Activated T-helper 1 cell treated with anti-CD3 and anti-CD28 coated beads, Interleukin-12 subunit alpha, Interleukin-12 subunit beta, Interleukin-2, Interleukin-4 antibody, amounts not matched to agents 30 ng/mL and 10 ng/mL and 1 ng/mL, durations not matched to agents 14 hours and 24 hours and 36 hours (primary cell): ENCODE data around the gene PEX11A. TPM values are rescaled to one million over a fixed set of nuclear protein-coding genes. Genes with fewer than 3 reads are reported as not detected.

Experiments
- DNase-seq: peaks from one replicate; pipeline ENCODE4 v3.0.0; 2021; ENCODE audit warnings: low spot score
- H3K27ac Mint-ChIP-seq: one replicate; pipeline ENCODE4 v1.8.0; 2021; ENCODE audit warnings: mild to moderate bottlenecking, mixed read lengths
- H3K27me3 Mint-ChIP-seq: one replicate; pipeline ENCODE4 v1.8.0; 2022; ENCODE audit warnings: mild to moderate bottlenecking, moderate library complexity, mixed read lengths; ENCODE audit not compliant: insufficient read depth
- H3K36me3 Mint-ChIP-seq: one replicate; pipeline ENCODE4 v1.8.0; 2021; ENCODE audit warnings: low read depth, mixed read lengths
- H3K4me1 Mint-ChIP-seq: one replicate; pipeline ENCODE4 v1.8.0; 2021; ENCODE audit warnings: low read depth, mixed read lengths
- H3K4me3 Mint-ChIP-seq: one replicate; pipeline ENCODE4 v1.8.0; 2021; ENCODE audit warnings: mild to moderate bottlenecking, moderate library complexity, mixed read lengths
- H3K9me3 Mint-ChIP-seq: one replicate; pipeline ENCODE4 v1.8.0; 2021; ENCODE audit warnings: mixed read lengths
- intact Hi-C: fragments of 100-400 bp; cut with micrococcal nuclease; formaldehyde crosslinking; loops from one replicate; pipeline ENCODE4 v1.15.1; 2024
- total RNA-seq: library from RNA; stranded (reverse); gene quantifications from 2 replicates; pipeline ENCODE4 v1.2.3, GENCODE V29; 2022

PEX11A gene, protein sequence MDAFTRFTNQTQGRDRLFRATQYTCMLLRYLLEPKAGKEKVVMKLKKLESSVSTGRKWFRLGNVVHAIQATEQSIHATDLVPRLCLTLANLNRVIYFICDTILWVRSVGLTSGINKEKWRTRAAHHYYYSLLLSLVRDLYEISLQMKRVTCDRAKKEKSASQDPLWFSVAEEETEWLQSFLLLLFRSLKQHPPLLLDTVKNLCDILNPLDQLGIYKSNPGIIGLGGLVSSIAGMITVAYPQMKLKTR
- total RNA-seq, result 0.66 and 1.0 TPM in 2 replicates

DNA sequence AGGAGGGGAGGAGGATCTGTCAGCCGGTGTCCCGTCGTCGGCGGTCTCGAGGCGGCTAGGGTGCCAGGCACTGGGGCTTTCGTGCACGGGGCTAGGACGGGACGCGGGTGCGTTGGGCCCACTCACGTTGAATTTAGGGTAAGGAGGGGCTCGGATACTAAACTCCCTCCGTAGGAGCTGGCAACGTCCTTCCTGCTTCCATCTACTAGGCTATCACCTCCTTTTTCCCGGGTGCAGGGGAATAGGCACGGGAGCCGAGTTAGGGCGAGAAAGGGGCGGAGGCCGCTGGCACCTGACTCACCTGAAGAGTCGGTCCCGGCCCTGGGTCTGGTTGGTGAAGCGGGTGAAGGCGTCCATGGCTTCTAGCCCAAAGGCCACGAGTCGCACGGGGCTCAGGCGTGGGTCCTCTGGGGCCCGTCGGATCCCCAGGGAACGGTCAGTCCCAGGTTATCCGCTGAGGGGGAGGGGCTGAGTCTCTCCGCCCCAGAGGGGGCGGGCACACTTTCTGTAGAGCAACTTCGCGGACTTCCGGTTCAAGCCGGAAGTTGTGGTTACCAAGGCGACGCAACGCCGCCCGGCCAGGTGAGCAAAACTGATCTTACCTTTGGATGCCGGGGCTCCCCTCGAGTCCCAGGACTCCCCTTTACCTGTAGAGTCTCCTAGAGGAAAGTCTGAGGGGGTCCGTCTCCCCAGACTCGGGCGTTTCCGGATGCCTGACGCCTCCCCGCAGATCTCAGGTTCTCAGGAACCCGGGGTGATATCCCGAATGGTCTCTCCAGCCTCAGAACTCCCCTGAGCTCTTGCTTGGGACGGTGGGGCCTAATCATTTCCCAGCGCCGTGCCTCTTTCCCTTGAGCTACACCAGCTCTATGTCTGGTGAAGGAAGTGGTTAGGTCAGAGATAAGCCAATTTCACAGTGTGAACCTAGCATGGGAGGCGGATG lies at the start of gene PEX11A, which contains the start of gene WDR93:
Gene PEX11A, minus strand, starts transcription at position 479 of the 943 bp plus-strand sequence. Its CDS starts 122 bp downstream, at position 357.
Gene WDR93, plus strand, starts transcription at position 536 of the 943 bp plus-strand sequence. CDS start 10,936 bp downstream, outside the sequence.
- intact Hi-C loops, result loop anchor here (5.0 kb wide), 2 partner anchors 113 to 202 kb away; partner anchors contain the start of genes AP3S2 and TICRR
- no peaks in the 10 kb centered on the region for H3K36me3 Mint-ChIP-seq
- H3K9me3 Mint-ChIP-seq, result no peaks in the 10 kb centered on the region
- peak within 1 kb of the TSS; percentile 65 for H3K27ac Mint-ChIP-seq
- peak; percentile 64 for DNase-seq
- peak within 1 kb of the TSS; percentile 82 for H3K4me3 Mint-ChIP-seq
- peaks cover 10% of the 10 kb centered on the region for H3K4me1 Mint-ChIP-seq
- peaks cover 10% of the 10 kb centered on the region for H3K27me3 Mint-ChIP-seq

DNA sequence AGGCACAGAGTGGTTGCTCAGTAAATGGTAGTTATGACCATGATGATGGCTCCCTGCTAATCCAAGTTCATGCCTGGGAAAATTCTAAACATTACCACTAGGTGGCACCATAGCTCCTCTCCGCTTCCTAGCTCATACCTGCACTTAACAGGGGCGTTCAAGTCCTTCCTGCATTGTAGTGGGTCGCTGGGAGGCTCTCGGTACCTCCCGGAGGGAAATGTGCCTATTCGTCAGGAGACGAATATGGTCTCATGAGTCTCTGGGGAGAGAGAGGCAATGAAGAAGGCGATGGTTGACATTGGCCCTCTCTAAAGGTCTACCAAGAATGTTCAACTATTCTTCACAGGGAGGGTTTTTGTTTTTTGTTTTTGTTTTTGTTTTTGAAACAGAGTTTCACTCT lies 49.6 kb upstream of the PEX11A start:
- Mint-ChIP-seq H3K4me3 (no peak overlapping the region), H3K27ac (no peak overlapping the region), H3K36me3 (peaks cover 2% of the 10 kb centered on the region), H3K9me3 (no peaks in the 10 kb centered on the region), H3K4me1 (no peaks in the 10 kb centered on the region), H3K27me3 (peaks cover 14% of the 10 kb centered on the region)
- peak; percentile 53 for DNase-seq
- intact Hi-C loops, result loop anchor here (1.0 kb wide), 3 partner anchors 135 to 347 kb away; no protein-coding TSS in a partner anchor

DNA sequence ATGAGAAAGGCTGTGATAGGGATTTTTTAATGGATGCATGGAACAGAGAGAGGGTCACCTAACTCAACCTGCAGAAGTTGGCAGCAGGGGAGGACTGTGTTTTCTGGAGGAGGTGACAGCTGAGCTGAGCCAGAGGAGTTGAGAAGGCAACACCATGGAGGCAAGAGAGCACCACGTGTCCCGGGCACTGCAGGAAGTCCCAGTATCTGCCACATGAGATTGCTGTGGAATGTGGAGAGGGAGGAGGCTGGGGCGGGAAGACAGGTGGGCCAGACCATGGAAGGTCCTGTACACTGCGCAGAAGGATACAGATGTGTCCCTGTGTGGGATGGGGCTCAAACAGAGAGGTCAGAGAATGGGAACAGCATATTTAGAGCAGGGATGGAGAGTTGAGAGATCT lies 45.2 kb upstream of the PEX11A start:
- no peaks in the 10 kb centered on the region for H3K4me1 Mint-ChIP-seq
- no peak overlapping the region for H3K27ac Mint-ChIP-seq
- no peaks in the 10 kb centered on the region for H3K9me3 Mint-ChIP-seq
- peaks cover 2% of the 10 kb centered on the region for H3K36me3 Mint-ChIP-seq
- intact Hi-C loops, result no loop called here
- no peak for DNase-seq
- H3K4me3 Mint-ChIP-seq, result no peak overlapping the region
- peaks cover 13% of the 10 kb centered on the region for H3K27me3 Mint-ChIP-seq

DNA sequence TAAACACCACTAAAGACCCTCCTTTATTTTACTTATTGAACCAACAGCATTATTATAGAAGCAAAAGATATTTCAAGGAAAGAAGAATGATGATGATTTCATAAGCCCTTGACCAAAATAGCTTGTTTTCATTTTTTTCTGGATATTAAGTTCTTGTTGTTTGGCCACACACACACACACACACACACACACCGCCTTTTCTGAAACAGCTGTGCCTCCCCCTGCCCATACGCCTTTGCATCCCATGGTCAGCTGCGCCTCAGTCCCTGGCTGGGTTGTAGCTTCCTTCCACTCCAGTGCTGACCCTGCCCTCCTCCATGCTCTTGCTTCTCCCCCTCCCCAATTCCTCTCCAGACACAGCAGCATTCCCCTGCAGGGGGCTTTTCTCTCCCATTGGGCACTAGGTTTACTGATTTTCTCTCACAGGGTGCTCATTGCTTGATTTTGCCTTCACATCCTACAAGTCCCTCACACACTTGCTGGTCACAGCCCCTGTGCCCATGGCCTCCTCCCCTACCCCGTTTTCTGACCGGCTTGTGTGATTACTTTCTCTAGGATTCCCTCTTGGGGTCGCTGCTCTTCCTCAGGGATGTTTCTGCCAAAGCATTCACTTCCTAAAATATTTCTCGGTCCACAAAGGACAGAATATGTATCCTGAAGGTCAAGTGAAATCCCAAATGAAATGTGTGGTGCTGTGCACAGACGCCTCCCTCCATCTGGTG lies 42.1 kb upstream of the PEX11A start:
- no peak overlapping the region for H3K27ac Mint-ChIP-seq
- no peaks in the 10 kb centered on the region for H3K9me3 Mint-ChIP-seq
- intact Hi-C loops, result no loop called here
- peaks cover 2% of the 10 kb centered on the region for H3K36me3 Mint-ChIP-seq
- H3K4me1 Mint-ChIP-seq, result no peaks in the 10 kb centered on the region
- peaks cover 13% of the 10 kb centered on the region for H3K27me3 Mint-ChIP-seq
- H3K4me3 Mint-ChIP-seq, result no peak overlapping the region
- no peak for DNase-seq

DNA sequence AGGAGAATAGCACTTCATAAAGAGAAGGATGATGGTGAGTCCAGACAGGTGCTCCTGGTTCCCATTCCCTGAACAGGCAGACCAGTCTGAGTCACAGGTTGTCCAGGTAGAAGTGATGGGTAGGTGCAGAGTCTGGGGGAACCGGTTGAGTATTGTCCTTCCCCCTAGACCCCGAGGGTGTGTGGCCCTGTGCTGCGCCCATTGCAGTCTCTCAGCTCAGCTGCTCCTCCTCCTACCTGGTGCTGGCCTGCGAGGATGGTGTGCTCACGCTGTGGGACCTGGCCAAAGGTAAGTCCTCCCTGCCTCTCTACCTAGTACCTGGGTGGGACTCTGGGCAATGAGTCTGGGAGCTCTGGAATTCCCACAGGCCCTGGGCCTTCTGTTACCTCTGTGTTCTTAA lies 40.7 kb upstream of the PEX11A start:
- Mint-ChIP-seq H3K27me3 (peaks cover 13% of the 10 kb centered on the region), H3K9me3 (no peaks in the 10 kb centered on the region), H3K4me3 (no peak overlapping the region), H3K4me1 (no peaks in the 10 kb centered on the region), H3K27ac (no peak overlapping the region), H3K36me3 (no peaks in the 10 kb centered on the region)
- no peak for DNase-seq
- intact Hi-C loops, result no loop called here

DNA sequence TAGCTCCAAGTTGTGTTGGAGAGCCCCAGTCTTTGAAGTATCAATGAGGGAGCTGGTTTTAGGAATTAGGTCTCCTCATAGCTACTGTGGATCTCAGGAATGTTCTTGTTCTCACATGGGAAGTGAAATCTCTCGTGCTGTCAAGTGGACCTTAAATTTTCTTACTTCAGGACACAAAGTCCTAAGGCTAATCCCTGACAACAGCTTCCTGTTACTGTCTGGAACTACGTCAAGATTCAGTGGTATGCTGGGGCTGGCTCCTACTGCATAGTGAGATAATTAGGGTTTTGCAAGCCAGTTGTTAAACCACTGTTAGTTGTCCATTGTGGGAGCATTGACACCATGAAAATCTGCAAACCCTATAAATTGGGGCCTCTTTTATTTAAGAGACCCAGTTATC lies 37.7 kb upstream of the PEX11A start:
- Mint-ChIP-seq H3K9me3 (peaks cover 8% of the 10 kb centered on the region), H3K4me1 (no peaks in the 10 kb centered on the region), H3K27me3 (peaks cover 9% of the 10 kb centered on the region), H3K36me3 (no peaks in the 10 kb centered on the region), H3K27ac (no peak overlapping the region), H3K4me3 (no peak overlapping the region)
- intact Hi-C loops, result no loop called here
- DNase-seq, result no peak

DNA sequence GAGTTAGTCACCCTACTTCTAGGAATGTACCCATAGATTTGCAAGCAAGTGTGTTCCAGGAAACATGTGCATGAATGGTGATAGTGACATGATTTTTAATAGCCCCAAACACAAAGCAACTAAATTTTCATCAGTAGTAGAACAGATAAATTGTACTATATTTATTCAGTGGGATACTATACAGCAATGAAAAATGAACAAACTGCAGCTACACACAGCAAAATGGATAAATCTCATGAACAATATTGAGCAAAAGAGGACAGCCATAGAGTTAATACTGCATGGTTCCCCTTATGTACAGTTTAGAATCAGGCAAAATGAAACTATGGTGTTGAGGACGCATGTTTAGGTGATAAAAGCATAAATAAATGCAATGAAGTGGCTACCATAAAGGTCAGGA lies 34.5 kb upstream of the PEX11A start:
- no peak overlapping the region for H3K4me3 Mint-ChIP-seq
- intact Hi-C loops, result no loop called here
- H3K27me3 Mint-ChIP-seq, result peaks cover 17% of the 10 kb centered on the region
- no peak overlapping the region for H3K27ac Mint-ChIP-seq
- no peaks in the 10 kb centered on the region for H3K4me1 Mint-ChIP-seq
- no peaks in the 10 kb centered on the region for H3K36me3 Mint-ChIP-seq
- peaks cover 8% of the 10 kb centered on the region for H3K9me3 Mint-ChIP-seq
- no peak for DNase-seq

DNA sequence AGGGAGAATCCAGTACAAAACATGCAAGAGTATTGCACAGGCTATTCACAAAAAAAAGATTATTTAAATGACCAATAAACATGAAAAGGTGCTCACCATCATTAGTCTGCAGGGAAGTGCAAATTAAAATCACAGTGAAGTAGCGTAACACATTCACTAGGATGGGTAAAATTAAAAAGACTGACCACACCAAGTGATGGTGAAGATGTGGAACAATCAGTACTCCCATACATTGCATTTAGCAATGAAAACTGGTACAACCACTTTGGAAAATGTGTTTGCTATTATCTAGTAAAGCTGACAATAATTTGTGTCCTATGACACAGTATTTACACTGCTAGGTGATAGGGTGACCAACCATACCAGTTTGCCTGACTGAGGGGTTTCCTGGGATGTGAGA lies 34.1 kb upstream of the PEX11A start:
- H3K4me3 Mint-ChIP-seq, result no peak overlapping the region
- H3K4me1 Mint-ChIP-seq, result no peaks in the 10 kb centered on the region
- peaks cover 8% of the 10 kb centered on the region for H3K9me3 Mint-ChIP-seq
- H3K27ac Mint-ChIP-seq, result no peak overlapping the region
- intact Hi-C loops, result no loop called here
- peaks cover 18% of the 10 kb centered on the region for H3K27me3 Mint-ChIP-seq
- no peak for DNase-seq
- no peaks in the 10 kb centered on the region for H3K36me3 Mint-ChIP-seq

DNA sequence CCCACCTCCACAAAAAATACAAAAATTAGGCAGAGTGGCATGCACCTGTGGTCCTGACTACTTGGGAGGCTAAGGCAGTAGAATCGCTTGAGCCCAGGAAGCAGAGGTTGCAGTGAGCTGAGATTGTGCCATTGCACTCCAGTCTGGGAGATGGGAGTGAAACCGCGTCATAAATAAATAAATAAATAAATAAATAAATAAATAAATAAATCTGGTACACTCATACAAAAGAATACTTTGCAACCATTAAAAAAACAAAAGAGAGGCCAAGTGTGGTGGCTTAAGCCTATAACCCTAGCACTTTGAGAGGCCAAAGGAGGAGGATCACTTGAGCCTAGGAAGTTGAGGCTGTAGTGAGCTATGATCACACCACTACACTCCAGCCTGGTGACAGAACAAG lies 32.5 kb upstream of the PEX11A start:
- Mint-ChIP-seq H3K9me3 (peaks cover 8% of the 10 kb centered on the region), H3K27me3 (peaks cover 21% of the 10 kb centered on the region), H3K4me1 (no peaks in the 10 kb centered on the region), H3K4me3 (no peak overlapping the region), H3K36me3 (no peaks in the 10 kb centered on the region), H3K27ac (no peak overlapping the region)
- DNase-seq, result no peak
- intact Hi-C loops, result no loop called here

DNA sequence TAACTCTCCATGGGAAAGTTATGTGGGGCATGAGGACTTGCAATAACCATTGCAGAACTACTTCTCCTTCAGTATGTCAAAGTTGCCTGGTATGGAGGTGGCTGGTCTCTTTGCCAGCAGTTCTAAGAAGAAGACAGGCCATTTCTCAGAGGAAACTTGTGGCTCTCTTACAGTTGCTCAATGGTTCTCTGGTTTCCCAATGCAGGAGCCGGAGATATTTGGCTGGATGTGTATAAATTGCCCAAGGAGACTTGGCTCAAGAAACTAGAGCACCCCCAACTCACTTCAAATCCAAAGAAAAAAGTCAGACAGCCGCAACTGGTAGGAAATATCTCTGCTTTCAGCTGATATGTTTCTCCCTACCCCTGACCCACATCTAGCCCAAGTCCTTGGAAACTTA lies 24.2 kb upstream of the PEX11A start:
- intact Hi-C loops, result no loop called here
- Mint-ChIP-seq H3K9me3 (no peaks in the 10 kb centered on the region), H3K27me3 (peaks cover 19% of the 10 kb centered on the region), H3K36me3 (no peaks in the 10 kb centered on the region), H3K4me1 (no peaks in the 10 kb centered on the region), H3K27ac (no peak overlapping the region), H3K4me3 (no peak overlapping the region)
- no peak for DNase-seq

DNA sequence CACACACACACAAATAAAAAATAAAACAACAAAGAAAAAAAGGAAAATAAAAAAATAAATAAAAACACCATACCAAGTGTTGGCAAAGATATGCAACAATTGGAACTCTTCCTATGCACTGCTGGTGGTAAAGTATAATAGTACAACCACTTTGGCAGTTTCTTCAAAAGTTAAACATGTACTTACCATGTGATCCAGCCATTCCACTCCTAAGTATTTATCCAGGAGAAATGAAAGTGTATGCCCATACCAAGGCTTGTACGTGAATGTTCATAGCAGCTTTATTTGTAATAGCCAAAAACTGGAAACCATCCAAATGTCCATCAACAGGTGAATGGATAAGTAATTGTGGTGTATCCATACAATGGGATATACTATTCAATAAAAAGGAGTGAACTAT lies 17.0 kb upstream of the PEX11A start:
- H3K27ac Mint-ChIP-seq, result no peak overlapping the region
- intact Hi-C loops, result no loop called here
- H3K27me3 Mint-ChIP-seq, result peaks cover 28% of the 10 kb centered on the region
- H3K9me3 Mint-ChIP-seq, result no peaks in the 10 kb centered on the region
- H3K36me3 Mint-ChIP-seq, result no peaks in the 10 kb centered on the region
- H3K4me3 Mint-ChIP-seq, result no peak overlapping the region
- DNase-seq, result no peak
- H3K4me1 Mint-ChIP-seq, result no peaks in the 10 kb centered on the region

DNA sequence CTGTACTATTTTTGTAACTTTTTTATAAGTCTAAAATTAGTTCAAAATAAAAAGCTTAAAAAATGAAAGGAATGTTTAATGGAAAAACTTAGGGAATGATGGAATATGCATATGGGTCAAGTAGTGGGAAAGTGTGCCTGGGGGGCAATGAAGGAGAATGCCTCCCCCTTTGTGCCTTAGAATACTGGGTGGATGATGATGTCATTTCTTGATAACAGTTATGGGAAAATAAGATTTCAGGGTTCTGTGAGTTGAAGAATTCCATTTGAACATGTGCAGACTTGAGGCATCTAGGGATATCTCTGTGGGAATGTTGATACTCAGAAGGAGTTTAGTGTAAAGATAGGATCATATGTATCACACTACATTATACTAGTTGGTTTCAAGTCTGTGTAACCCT lies 13.9 kb upstream of the PEX11A start:
- H3K36me3 Mint-ChIP-seq, result no peaks in the 10 kb centered on the region
- no peaks in the 10 kb centered on the region for H3K9me3 Mint-ChIP-seq
- intact Hi-C loops, result no loop called here
- H3K27me3 Mint-ChIP-seq, result peaks cover 18% of the 10 kb centered on the region
- H3K4me1 Mint-ChIP-seq, result no peaks in the 10 kb centered on the region
- no peak for DNase-seq
- H3K4me3 Mint-ChIP-seq, result no peak overlapping the region
- H3K27ac Mint-ChIP-seq, result no peak overlapping the region
